GM13977 (cell line): Measurements from ENCODE around the gene DBP.

Source experiments
- DNase-seq: peaks from one replicate; pipeline ENCODE4 v3.0.0; 2012; ENCODE audit warnings: low spot score
- in situ Hi-C: fragments of 300-500 bp; cut with MboI; formaldehyde crosslinking; loops from one replicate; pipeline ENCODE4 v1.12.0; 2022; ENCODE audit warnings: low sequenced_read_pairs, low pct_unique_long_range_greater_than_20kb, mixed read lengths, inconsistent platforms; ENCODE audit not compliant: unreplicated experiment
- TF ChIP-seq, protein P1 (sequence below): IDR thresholded peaks from 2 replicates; pipeline ENCODE4 v1.5.1; 2012; ENCODE audit warnings: mild to moderate bottlenecking, control low read depth; ENCODE audit not compliant: insufficient read depth; ENCODE audit errors: extremely low read depth, missing control alignments

DBP gene

DNA sequence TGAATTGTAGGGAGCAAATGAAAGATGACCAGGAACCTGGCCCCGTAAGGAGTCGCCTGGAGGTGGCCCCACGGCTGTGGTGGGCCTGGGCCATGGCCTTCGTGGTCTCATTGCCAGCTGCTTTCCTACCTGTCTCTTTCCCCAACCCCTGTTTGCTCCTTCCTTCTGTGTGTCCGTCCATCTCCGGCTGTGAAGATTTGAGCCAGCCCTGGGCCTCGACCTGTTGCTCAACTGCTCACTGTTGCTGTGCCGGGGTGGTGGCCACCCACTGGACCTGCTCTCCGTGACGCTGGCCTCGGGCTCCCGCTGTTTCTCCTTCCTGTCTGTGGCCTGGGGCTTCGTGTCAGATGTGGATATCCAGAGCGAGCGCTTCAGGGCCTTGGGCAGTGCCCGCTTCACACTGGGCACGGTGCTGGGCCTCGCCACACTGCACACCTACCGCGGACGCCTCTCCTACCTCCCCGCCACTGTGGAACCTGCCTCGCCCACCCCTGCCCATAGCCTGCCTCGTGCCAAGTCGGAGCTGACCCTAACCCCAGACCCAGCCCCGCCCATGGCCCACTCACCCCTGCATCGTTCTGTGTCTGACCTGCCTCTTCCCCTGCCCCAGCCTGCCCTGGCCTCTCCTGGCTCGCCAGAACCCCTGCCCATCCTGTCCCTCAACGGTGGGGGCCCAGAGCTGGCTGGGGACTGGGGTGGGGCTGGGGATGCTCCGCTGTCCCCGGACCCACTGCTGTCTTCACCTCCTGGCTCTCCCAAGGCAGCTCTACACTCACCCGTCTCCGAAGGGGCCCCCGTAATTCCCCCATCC is 8.5 kb downstream of the DBP start:
- in situ Hi-C loops: loop anchor here (25.0 kb wide), 1 partner anchor 334 kb away; the partner anchor contains the start of genes BAX and FTL

DNA sequence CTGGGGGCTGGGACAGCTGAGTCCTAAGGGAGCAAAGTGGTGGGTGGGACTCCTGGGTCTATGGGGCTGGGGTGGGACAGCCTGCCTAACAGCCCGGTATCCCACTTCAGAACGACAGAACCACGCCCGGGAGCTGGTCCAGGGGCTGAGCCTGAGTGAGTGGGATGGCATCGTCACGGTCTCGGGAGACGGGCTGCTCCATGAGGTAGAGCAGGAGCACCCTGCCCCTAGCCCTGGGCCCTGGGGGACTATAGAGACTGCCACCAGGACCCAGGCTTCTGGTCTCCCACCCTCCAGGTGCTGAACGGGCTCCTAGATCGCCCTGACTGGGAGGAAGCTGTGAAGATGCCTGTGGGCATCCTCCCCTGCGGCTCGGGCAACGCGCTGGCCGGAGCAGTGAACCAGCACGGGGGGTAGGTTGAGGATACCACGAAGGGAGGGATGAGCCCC is 9.3 kb downstream of the DBP start:
- DNase-seq: no peak
- in situ Hi-C loops: loop anchor here (25.0 kb wide), 1 partner anchor 334 kb away; the partner anchor contains the start of genes BAX and FTL
- TF ChIP-seq, protein P1, sequence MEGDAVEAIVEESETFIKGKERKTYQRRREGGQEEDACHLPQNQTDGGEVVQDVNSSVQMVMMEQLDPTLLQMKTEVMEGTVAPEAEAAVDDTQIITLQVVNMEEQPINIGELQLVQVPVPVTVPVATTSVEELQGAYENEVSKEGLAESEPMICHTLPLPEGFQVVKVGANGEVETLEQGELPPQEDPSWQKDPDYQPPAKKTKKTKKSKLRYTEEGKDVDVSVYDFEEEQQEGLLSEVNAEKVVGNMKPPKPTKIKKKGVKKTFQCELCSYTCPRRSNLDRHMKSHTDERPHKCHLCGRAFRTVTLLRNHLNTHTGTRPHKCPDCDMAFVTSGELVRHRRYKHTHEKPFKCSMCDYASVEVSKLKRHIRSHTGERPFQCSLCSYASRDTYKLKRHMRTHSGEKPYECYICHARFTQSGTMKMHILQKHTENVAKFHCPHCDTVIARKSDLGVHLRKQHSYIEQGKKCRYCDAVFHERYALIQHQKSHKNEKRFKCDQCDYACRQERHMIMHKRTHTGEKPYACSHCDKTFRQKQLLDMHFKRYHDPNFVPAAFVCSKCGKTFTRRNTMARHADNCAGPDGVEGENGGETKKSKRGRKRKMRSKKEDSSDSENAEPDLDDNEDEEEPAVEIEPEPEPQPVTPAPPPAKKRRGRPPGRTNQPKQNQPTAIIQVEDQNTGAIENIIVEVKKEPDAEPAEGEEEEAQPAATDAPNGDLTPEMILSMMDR: no peak

More for the DNA sequence above, 8.5 kb downstream of the DBP start:
- TF ChIP-seq, protein P1: no peak
- no peak for DNase-seq

DNA sequence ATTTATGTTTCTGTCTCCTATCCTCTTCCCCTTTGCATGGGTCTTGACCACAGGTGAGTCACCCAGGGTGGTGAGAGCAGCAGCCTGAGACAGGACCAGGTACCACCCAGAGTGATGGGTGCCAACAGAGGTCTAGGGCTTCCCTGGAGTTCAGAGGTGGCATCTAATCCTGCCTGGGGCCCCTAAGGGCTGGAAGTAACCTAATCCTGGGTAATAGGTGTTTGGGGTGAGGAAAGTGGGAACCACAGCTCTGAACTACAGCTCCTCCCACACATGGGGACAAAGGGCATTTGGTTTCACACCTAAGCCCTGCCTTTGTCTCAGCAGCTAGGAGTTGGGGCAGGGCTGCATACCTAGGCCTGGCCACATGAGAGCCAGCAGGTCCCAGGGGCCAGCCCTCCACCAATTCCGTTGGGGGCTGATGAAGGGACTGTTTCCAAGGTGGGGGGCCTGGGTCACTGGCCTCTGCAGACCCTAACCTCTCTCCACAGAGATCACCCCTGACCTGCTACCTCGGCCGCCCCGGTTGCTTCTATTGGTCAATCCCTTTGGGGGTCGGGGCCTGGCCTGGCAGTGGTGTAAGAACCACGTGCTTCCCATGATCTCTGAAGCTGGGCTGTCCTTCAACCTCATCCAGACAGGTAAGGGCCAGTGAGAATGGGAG is 9.8 kb downstream of the DBP start:
- TF ChIP-seq, protein P1: no peak
- DNase-seq: no peak
- in situ Hi-C loops: loop anchor here (25.0 kb wide), 1 partner anchor 335 kb away; the partner anchor contains the start of genes BAX and FTL

DNA sequence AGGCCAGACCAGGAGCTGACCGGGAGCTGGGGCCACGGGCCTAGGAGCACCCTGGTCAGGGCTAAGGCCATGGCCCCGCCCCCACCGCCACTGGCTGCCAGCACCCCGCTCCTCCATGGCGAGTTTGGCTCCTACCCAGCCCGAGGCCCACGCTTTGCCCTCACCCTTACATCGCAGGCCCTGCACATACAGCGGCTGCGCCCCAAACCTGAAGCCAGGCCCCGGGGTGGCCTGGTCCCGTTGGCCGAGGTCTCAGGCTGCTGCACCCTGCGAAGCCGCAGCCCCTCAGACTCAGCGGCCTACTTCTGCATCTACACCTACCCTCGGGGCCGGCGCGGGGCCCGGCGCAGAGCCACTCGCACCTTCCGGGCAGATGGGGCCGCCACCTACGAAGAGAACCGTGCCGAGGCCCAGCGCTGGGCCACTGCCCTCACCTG is 11.3 kb downstream of the DBP start:
- DNase-seq: no peak
- TF ChIP-seq, protein P1: no peak
- in situ Hi-C loops: loop anchor here (25.0 kb wide), 1 partner anchor 336 kb away; the partner anchor contains the start of genes BAX and FTL

DNA sequence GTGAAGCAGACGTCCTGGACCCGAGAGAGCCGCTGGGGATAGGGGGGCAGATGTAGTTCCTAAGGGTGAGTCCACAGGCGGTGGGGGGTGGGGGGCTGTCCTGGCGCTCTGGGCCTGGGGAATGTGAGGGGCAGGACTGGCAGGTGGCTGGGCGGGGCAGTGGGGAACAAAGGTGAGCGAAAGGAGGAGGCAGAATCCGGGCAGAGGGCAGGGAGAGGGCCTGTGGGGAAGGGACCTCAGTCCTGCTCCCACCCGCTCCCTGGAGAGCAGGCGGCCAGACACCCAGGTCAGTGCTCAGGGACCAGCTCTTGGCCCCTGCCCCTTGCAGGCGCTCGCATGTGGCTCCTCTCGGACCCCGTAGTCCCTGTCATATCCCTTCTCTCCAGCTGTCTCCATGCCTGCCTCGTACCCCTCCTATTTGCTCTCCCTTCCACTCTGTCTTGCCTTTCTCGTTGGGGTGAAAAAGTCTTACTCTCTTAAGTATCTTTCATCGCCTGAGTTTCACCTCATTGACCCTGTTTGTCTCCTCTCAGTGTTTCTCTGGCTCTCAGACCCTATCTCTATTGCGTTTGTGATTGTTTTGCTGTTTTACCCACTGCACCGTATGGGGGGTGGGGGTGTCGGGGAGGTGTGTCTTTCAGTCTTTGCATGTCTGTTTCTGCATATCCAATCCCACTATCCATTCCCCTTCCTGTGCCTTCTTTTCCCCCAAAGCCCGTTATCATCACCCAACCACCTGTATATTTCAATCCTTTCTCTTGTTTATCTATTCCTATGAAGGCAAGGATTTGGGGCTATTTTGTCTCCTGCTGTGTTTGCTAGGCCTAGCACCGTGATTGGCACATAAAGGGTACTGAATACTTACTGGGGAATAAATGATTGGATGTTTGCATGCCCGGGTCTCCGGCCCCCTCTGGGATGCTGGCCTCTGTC is 12.1 kb downstream of the DBP start:
- DNase-seq: no peak
- in situ Hi-C loops: loop anchor here (25.0 kb wide), 1 partner anchor 337 kb away; the partner anchor contains the start of genes BAX and FTL
- TF ChIP-seq, protein P1: no peak
